HL-60 (cell line): ENCODE results near the gene CFAP65.

Source experiments
- DNase-seq, 2 experiments: peaks; one replicate each; pipeline ENCODE4 v3.0.0-alpha.2; 2010 to 2020; ENCODE audit warnings: low read depth in 1 of 2, low spot score in 1 of 2
- H3K27ac ChIP-seq: fragments of 250-450 bp; sonication (Bioruptor Pico); replicated peaks from 2 replicates; pipeline ENCODE4 v1.5.1; 2020; ENCODE audit warnings: mild to moderate bottlenecking, moderate library complexity
- H3K27me3 ChIP-seq: fragments of 250-450 bp; sonication (Bioruptor Pico); 2 replicates; pipeline ENCODE4 v1.5.1; 2021; ENCODE audit warnings: mild to moderate bottlenecking, moderate library complexity; ENCODE audit not compliant: insufficient read depth, poor library complexity, severe bottlenecking
- H3K4me3 ChIP-seq: replicated peaks from 2 replicates; pipeline ENCODE4 v1.5.1; 2011; ENCODE audit warnings: mild to moderate bottlenecking, control low read depth, low read length; ENCODE audit not compliant: insufficient read depth
- GABPA ChIP-seq: IDR thresholded peaks from 2 replicates; pipeline ENCODE4 v1.6.1; 2012; ENCODE audit warnings: low read depth
- POLR2AphosphoS5 ChIP-seq: IDR thresholded peaks from 2 replicates; pipeline ENCODE4 v1.6.1; 2012; ENCODE audit warnings: low read depth
- SPI1 ChIP-seq: IDR thresholded peaks from 2 replicates; pipeline ENCODE4 v1.6.1; 2012; ENCODE audit warnings: low read depth, mild to moderate bottlenecking, borderline replicate concordance
- TF ChIP-seq, protein P1 (sequence below): IDR thresholded peaks from one replicate; pipeline ENCODE4 v1.5.1; 2011; ENCODE audit warnings: low read length, control low read depth, inconsistent platforms; ENCODE audit not compliant: insufficient read depth
- TF ChIP-seq, protein P2 (sequence below): IDR thresholded peaks from 2 replicates; pipeline ENCODE4 v1.6.1; 2012; ENCODE audit warnings: low read depth; ENCODE audit not compliant: insufficient replicate concordance

Gene CFAP65

DNA sequence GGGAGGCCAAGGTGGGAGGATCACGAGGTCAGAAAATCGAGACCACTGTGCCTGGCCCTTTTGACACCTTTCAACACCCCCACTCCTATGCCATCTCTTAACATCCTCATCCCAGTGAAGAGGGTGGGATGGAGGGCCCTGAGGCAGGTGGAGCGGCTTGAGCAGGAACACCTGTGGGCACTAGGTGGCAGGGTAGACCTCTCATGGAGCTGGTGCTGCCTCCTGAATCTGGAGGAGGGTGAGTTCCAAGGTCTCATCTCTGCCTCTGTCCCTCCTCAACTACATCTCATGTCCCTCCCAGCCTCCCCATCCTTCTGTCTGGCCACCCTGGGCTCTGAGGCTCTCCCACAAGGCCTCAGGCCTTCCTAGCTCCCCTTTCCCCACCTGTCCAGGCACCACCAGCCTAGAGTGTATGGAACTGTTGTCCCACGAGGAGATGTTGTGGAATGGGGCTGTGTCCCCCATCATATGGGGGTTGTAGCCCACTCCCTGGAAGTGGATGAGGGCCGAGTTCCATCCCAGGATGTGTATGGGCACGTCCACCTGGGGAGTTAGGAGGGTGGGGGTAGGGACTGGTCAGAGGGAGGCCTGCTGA is 31.1 kb downstream of the CFAP65 start:
- no peaks in the 10 kb centered on the region for H3K27me3 ChIP-seq
- TF ChIP-seq, protein P1, sequence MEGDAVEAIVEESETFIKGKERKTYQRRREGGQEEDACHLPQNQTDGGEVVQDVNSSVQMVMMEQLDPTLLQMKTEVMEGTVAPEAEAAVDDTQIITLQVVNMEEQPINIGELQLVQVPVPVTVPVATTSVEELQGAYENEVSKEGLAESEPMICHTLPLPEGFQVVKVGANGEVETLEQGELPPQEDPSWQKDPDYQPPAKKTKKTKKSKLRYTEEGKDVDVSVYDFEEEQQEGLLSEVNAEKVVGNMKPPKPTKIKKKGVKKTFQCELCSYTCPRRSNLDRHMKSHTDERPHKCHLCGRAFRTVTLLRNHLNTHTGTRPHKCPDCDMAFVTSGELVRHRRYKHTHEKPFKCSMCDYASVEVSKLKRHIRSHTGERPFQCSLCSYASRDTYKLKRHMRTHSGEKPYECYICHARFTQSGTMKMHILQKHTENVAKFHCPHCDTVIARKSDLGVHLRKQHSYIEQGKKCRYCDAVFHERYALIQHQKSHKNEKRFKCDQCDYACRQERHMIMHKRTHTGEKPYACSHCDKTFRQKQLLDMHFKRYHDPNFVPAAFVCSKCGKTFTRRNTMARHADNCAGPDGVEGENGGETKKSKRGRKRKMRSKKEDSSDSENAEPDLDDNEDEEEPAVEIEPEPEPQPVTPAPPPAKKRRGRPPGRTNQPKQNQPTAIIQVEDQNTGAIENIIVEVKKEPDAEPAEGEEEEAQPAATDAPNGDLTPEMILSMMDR: peak; percentile 39
- TF ChIP-seq POLR2AphosphoS5: no peak
- DNase-seq: no peak

DNA sequence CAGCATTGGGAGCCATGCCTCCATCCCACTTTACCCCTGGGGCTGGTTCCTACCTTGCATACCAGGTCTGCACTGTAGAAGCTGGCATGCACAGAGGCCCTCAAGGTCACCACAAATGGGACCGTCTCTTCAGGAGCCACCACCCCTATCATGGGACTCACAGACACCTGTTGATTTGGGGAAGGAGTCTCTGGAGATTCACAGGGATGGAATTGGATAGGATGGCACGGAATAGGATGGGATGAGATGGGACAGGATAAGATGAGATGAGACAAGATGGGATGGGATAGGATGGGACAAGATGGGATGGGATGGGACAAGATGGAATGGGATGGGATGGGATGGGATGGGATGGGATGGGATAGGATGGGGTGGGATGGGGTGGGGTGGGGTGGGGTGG is 32.0 kb downstream of the CFAP65 start:
- H3K27me3 ChIP-seq: no peaks in the 10 kb centered on the region
- no peak for DNase-seq
- no peak overlapping the region for H3K4me3 ChIP-seq
- TF ChIP-seq, protein P1: no peak
- H3K27ac ChIP-seq: no peak overlapping the region

More for the DNA sequence above, 31.1 kb downstream of the CFAP65 start:
- H3K27ac ChIP-seq: no peak overlapping the region
- no peak overlapping the region for H3K4me3 ChIP-seq

DNA sequence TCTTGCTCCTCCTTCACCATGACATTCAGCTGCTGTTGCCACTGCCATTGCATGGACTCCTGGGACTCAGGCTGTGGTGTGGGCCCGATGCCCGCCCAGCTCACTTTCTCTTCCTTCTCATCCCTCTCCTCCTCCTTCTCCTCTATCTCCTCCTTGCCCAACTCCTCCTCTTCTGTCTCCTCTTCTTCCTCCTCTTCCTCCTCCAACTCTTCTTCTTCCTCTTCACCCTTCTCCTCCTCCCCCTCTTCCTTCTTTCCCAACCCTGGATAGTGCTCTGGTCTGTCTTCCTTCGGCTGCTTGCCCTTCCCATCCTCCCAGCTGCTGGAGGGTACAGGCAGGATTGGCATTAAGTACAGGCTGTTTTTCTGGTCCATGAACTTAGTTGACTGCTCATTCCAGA is 37.3 kb downstream of the CFAP65 start:
- no peak overlapping the region for H3K4me3 ChIP-seq
- DNase-seq: no peak
- H3K27me3 ChIP-seq: peaks cover 50% of the 10 kb centered on the region
- no peak overlapping the region for H3K27ac ChIP-seq
- TF ChIP-seq, protein P2, sequence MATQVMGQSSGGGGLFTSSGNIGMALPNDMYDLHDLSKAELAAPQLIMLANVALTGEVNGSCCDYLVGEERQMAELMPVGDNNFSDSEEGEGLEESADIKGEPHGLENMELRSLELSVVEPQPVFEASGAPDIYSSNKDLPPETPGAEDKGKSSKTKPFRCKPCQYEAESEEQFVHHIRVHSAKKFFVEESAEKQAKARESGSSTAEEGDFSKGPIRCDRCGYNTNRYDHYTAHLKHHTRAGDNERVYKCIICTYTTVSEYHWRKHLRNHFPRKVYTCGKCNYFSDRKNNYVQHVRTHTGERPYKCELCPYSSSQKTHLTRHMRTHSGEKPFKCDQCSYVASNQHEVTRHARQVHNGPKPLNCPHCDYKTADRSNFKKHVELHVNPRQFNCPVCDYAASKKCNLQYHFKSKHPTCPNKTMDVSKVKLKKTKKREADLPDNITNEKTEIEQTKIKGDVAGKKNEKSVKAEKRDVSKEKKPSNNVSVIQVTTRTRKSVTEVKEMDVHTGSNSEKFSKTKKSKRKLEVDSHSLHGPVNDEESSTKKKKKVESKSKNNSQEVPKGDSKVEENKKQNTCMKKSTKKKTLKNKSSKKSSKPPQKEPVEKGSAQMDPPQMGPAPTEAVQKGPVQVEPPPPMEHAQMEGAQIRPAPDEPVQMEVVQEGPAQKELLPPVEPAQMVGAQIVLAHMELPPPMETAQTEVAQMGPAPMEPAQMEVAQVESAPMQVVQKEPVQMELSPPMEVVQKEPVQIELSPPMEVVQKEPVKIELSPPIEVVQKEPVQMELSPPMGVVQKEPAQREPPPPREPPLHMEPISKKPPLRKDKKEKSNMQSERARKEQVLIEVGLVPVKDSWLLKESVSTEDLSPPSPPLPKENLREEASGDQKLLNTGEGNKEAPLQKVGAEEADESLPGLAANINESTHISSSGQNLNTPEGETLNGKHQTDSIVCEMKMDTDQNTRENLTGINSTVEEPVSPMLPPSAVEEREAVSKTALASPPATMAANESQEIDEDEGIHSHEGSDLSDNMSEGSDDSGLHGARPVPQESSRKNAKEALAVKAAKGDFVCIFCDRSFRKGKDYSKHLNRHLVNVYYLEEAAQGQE: no peak
- TF ChIP-seq, protein P1: no peak
- no peak for TF ChIP-seq SPI1
- no peak for TF ChIP-seq GABPA
- no peak for TF ChIP-seq POLR2AphosphoS5

DNA sequence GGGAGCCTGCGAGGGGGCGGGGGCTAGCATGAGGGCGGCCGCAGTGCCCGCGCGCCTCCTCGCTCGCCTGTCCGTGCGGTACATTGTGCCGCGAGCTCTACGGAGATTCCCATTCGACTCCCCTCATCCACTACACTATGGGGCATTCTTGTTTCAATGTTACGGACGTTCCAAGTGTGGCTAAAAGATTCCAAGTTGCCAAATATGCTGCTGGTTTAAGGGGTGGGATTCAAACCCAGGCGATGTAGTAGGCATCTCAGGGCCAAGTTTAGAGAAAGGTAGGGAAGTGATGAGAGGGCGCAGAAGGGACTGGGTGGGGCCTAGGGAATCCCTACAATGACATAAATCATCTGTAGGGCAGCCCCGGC is 38.1 kb downstream of the CFAP65 start:
- H3K27me3 ChIP-seq: peaks cover 53% of the 10 kb centered on the region
- peak in 1 of 2 experiments; percentile 29 for DNase-seq

More for the DNA sequence above, 38.1 kb downstream of the CFAP65 start:
- TF ChIP-seq SPI1: no peak
- TF ChIP-seq POLR2AphosphoS5: no peak
- TF ChIP-seq, protein P1: no peak
- TF ChIP-seq, protein P2: no peak
- no peak for TF ChIP-seq GABPA
- Histone ChIP-seq H3K4me3 (no peak overlapping the region), H3K27ac (no peak overlapping the region)
